SK-N-MC (cell line): ENCODE results near the gene LONP1.
A peak's percentile ranks its signal among the peaks of the same experiment; 100 is the strongest.
"Not testable (repeated sequence)": the region's sequence is repeated elsewhere in the genome, so short reads cannot be mapped to it uniquely, and the experiment has no call there.

Experiments used
- DNase-seq: peaks from one replicate; pipeline ENCODE4 v3.0.0-alpha.2; 2011; ENCODE audit warnings: low read depth, low spot score
- H3K27ac ChIP-seq: fragments of 200-600 bp; sonication (generic); 2 replicates; pipeline ENCODE4 v1.5.1; 2016; ENCODE audit warnings: mixed run types
- H3K36me3 ChIP-seq: fragments of 200-600 bp; sonication (generic); 2 replicates; pipeline ENCODE4 v1.6.1; 2017; ENCODE audit warnings: antibody characterized with exemption, low read length, mixed read lengths; ENCODE audit not compliant: insufficient read depth
- H3K4me3 ChIP-seq: fragments of 200-600 bp; sonication (generic); 2 replicates; pipeline ENCODE4 v1.5.1; 2016
- H3K9ac ChIP-seq: fragments of 200-600 bp; sonication (generic); 2 replicates; pipeline ENCODE4 v1.8.0; 2017; ENCODE audit warnings: mixed run types, mixed read lengths; ENCODE audit not compliant: insufficient read length
- H3K9me3 ChIP-seq: fragments of 200-600 bp; sonication (generic); 2 replicates; pipeline ENCODE4 v1.6.1; 2017; ENCODE audit warnings: low read depth, mild to moderate bottlenecking, antibody characterized with exemption, low read length, moderate library complexity, mixed read lengths
- EZH2 ChIP-seq: fragments of 200-600 bp; sonication (generic); IDR thresholded peaks from one replicate; pipeline ENCODE4 v1.6.1; 2017; ENCODE audit warnings: antibody characterized with exemption
- FOXP2 ChIP-seq: optimal IDR thresholded peaks from 2 replicates; pipeline ENCODE3; 2011; ENCODE audit warnings: mild to moderate bottlenecking, moderate library complexity; ENCODE audit not compliant: insufficient read depth; ENCODE audit errors: extremely low read length, control extremely low read depth
- POLR2AphosphoS5 ChIP-seq: IDR thresholded peaks from 2 replicates; pipeline ENCODE4 v1.6.1; 2012; ENCODE audit warnings: mild to moderate bottlenecking, low read depth, low read length, borderline replicate concordance

The LONP1 gene

GRCh38 chr19:5743630-5744029 lies 23.7 kb upstream of the LONP1 start:
- DNase-seq = no peak
- Histone ChIP-seq H3K36me3 (no peaks in the 10 kb centered on the region), H3K27ac (no peak overlapping the region), H3K9ac (no peak overlapping the region), H3K9me3 (no peaks in the 10 kb centered on the region), H3K4me3 (no peak overlapping the region)
- TF ChIP-seq FOXP2 (no peak), POLR2AphosphoS5 (no peak)

- Histone ChIP-seq H3K27ac (no peak overlapping the region), H3K4me3 (no peak overlapping the region), H3K9me3 (no peaks in the 10 kb centered on the region), H3K9ac (no peak overlapping the region), H3K36me3 (no peaks in the 10 kb centered on the region)
- TF ChIP-seq EZH2 (no peak), FOXP2 (no peak), POLR2AphosphoS5 (no peak)
- no peak for DNase-seq
These were observed 22.1 kb upstream of the LONP1 start for GRCh38 chr19:5742051-5742450.

DNA sequence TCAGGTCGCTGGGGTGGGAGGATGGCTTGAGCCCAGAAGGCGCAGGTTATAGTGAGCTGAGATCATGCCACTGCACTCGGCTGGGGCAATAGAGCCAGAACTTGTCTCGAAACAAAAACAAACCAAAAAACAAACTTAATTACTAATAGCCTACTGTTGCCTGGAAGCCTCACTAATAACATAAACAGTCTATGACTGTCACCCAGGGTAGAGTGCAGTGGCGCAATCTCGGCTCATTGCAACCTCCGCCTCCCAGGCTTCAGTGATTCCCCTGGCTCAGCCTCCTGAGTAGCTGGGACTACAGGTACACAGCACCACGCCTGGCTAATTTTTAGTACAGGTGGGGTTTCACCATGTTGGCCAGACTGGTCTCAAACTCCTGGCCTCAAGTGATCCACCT lies 18.5 kb upstream of the LONP1 start:
- DNase-seq = no peak

GRCh38 chr19:5733172-5733571 lies 13.2 kb upstream of the LONP1 start:
- not testable (repeated sequence) for DNase-seq, H3K27ac ChIP-seq, H3K9me3 ChIP-seq, H3K36me3 ChIP-seq, H3K9ac ChIP-seq, H3K4me3 ChIP-seq

More for the DNA sequence above, 18.5 kb upstream of the LONP1 start:
- Histone ChIP-seq H3K9me3 (no peaks in the 10 kb centered on the region), H3K27ac (no peak overlapping the region), H3K36me3 (no peaks in the 10 kb centered on the region), H3K9ac (no peak overlapping the region), H3K4me3 (no peak overlapping the region)
- TF ChIP-seq EZH2 = no peak
- TF ChIP-seq FOXP2 = no peak

DNA sequence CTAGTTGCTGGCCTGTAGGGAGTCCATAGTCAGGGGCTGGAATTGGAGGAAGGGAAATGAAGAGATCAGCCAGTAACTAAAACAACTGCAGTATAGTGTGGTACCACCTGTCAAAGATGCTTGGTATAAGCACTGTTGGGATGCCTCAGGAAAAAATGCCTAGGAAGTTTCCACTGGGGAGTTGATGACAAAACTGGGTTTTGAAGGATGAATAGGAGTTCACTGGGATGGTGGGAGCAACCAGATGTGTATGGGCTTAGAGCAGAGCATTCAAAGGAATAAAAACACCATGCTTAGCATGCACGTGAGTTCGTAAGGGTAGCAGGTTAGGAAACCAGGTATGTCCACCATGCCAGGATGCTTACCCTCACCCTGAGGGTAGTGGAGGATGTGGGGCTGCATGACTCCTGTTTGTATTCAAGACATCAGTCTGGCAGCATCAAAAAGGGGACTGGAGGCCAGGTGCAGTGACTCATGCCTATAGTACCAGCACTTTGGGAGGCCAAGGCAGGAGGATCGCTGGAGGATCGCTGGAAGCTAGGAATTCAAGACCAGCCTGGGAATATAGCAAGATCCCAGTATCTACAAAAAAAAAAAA lies 7.6 kb upstream of the LONP1 start:
- H3K4me3 ChIP-seq = no peak overlapping the region
- DNase-seq = no peak
- TF ChIP-seq FOXP2 = no peak
- TF ChIP-seq EZH2 = no peak
- no peak for TF ChIP-seq POLR2AphosphoS5
- no peak overlapping the region for H3K9ac ChIP-seq
- no peaks in the 10 kb centered on the region for H3K36me3 ChIP-seq
- H3K9me3 ChIP-seq = no peaks in the 10 kb centered on the region
- H3K27ac ChIP-seq = no peak overlapping the region

DNA sequence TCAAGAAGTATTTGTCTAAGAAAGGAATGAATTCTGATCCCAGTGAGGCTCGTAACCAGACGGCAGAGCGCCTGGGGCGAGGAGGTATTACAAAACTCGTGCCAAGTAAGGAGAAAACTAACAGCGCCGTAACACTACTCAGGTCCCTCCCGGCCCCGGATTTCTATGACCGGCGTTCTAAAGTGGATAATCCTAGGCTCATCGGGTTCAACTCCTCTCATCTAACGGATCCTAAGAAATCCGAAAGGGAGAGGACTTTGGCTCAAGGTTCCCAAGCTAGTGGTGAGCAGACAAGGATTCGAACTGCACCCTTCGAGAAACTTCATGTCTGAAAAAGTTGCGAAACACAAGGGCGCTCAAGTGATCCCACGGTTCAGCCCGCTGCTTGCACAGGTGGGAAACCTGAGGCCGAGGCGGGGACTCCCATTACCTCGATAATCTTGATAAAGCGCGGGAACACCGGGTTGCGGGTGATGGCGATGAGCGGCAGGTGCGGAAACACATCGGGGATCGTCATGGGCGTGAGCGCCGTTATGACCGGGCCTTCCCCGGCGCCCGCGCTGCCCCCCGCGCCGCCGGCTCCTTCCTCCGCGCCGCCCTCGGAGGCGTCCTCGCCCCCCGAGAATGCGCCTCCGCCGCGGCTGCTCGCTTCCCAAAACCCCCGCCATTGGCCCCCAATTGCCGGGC lies 529 bp downstream of the LONP1 start:
- TF ChIP-seq POLR2AphosphoS5 = no peak
- no peak for TF ChIP-seq EZH2
- no peak for TF ChIP-seq FOXP2
- DNase-seq = no peak

DNA sequence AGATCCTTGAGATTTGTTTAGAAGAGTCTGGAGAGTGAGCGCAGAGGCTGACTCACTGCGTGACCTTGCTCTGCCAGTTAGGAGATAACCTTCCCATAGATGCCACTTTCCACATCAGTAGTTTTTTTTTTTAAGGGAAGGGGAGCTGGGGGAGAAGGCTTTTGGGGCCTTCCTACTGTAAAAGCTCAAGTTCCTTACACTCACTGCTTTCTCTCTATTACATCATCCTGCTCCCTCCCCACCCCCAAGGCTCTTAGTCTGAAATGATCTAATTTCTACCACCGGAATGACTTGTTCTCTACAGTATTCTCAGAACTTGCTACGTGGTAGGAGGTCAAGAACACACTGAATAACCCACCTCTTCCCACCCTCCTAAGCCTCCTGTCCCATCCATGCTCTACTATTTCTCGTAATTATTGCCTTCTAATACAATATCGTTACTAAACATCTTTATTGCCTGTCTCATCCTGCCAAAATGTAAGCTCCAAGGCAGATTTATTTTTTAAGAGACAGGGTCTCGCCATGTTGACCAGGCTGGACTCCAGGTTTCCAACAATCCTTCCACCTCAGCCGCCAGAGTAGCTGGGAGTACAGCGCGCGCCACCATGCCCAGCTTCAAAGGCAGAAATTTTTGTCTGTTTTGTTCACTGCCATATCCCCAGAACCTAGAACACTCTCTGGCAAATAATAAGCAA lies 1.2 kb downstream of the LONP1 start:
- peaks cover 35% of the 10 kb centered on the region for H3K36me3 ChIP-seq
- peak overlapping the region; percentile 98 for H3K27ac ChIP-seq
- TF ChIP-seq POLR2AphosphoS5 (peak; percentile 42), FOXP2 (no peak)
- peak overlapping the region; percentile 96 for H3K4me3 ChIP-seq
- H3K9me3 ChIP-seq = no peaks in the 10 kb centered on the region
- H3K9ac ChIP-seq = peak overlapping the region; percentile 100
- DNase-seq = peak; percentile 78

More for the DNA sequence above, 529 bp downstream of the LONP1 start:
- Histone ChIP-seq H3K4me3 (peak overlapping the region; percentile 96), H3K9ac (peak overlapping the region; percentile 100), H3K27ac (peak overlapping the region; percentile 98), H3K36me3 (peaks cover 29% of the 10 kb centered on the region), H3K9me3 (no peaks in the 10 kb centered on the region)

GRCh38 chr19:5718037-5718578 lies 1.8 kb downstream of the LONP1 start:
- no peak for TF ChIP-seq EZH2
- no peak for TF ChIP-seq FOXP2
- no peak for TF ChIP-seq POLR2AphosphoS5
- no peak for DNase-seq

More at GRCh38 chr19:5718037-5718578, 1.8 kb downstream of the LONP1 start:
- H3K9me3 ChIP-seq = no peaks in the 10 kb centered on the region
- H3K9ac ChIP-seq = peak overlapping the region; percentile 100
- peak overlapping the region; percentile 96 for H3K4me3 ChIP-seq
- H3K27ac ChIP-seq = peak overlapping the region; percentile 98
- peaks cover 41% of the 10 kb centered on the region for H3K36me3 ChIP-seq
